ENCODE measurements around the gene ZNF746. TPM values are rescaled to one million over a fixed set of nuclear protein-coding genes. Genes with fewer than 3 reads are reported as not detected.

Gene ZNF746
- total RNA-seq, 2 experiments from 2014 or later, result 11.8 to 12.0 TPM

GRCh38 chr7:149430192-149430591 is 67.4 kb downstream of the ZNF746 start:
- H3K4me1 Mint-ChIP-seq (ENCODE audit: low read depth), result no peaks in the 10 kb centered on the region
- no peaks in the 10 kb centered on the region for H3K9me3 Mint-ChIP-seq
- peaks cover 35% of the 10 kb centered on the region for H3K36me3 Mint-ChIP-seq (ENCODE audit: low read depth)
- no peaks in the 10 kb centered on the region for H3K27me3 Mint-ChIP-seq (ENCODE audit: low read depth)
- intact Hi-C loops (cut with micrococcal nuclease), result no loop called here
- H3K27ac Mint-ChIP-seq, result no peak overlapping the region
- CTCF ChIA-PET, result interaction anchor here (0.8 kb wide), 1 partner anchor 196 kb away, joined by 3 read pairs; no protein-coding TSS in a partner anchor
- no peak for DNase-seq
- no peak overlapping the region for H3K4me3 Mint-ChIP-seq

- Mint-ChIP-seq H3K36me3 (ENCODE audit: low read depth) (peaks cover 20% of the 10 kb centered on the region), H3K4me3 (no peak overlapping the region), H3K9me3 (no peaks in the 10 kb centered on the region), H3K27me3 (ENCODE audit: low read depth) (peaks cover 2% of the 10 kb centered on the region), H3K27ac (no peak overlapping the region), H3K4me1 (ENCODE audit: low read depth) (peaks cover 4% of the 10 kb centered on the region)
- DNase-seq, result no peak
- intact Hi-C loops (cut with micrococcal nuclease), result loop anchor here (10.0 kb wide), 1 partner anchor 287 kb away; a partner anchor contains a TSS
- CTCF ChIA-PET, result interaction anchor here (0.5 kb wide), 1 partner anchor 93 kb away, joined by 6 read pairs; no protein-coding TSS in a partner anchor
These were observed 69.7 kb downstream of the ZNF746 start for GRCh38 chr7:149427893-149428292.

DNA sequence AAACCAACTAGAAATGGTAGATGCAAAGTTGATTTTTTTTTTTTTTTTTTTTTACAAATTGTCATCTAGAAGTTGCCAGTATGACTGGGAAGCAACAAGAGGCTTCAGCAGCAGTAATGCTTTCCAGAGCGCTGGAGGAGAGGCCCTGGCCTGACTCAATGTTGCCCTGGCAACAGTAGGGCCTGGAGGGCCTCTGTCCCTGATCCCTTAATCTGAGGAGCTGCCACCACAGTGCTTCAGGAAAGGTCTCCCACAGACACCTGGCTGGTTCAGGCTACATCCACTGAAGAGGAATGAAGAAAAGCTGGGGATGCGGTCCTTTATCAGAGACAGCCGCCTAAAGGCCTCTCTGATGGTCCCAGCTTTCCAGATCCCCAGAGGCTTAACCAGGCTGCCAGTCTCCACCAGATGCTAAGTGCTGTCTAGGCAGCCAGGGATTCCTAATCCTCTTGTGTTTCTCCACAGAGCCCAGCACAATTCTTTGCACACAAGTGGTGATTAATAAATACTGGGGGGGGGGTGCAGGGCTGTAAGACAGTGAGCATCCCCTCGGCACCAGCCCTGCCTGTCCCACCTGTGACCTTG is 70.4 kb downstream of the ZNF746 start:
- Mint-ChIP-seq H3K9me3 (no peaks in the 10 kb centered on the region), H3K4me3 (no peak overlapping the region), H3K36me3 (ENCODE audit: low read depth) (peaks cover 13% of the 10 kb centered on the region), H3K27ac (no peak overlapping the region), H3K4me1 (ENCODE audit: low read depth) (peaks cover 4% of the 10 kb centered on the region), H3K27me3 (ENCODE audit: low read depth) (peaks cover 2% of the 10 kb centered on the region)
- CTCF ChIA-PET, result interaction anchor here (0.5 to 0.6 kb wide), 2 partner anchors 24 to 92 kb away, joined by 3 to 6 read pairs; no protein-coding TSS in a partner anchor
- DNase-seq, result no peak
- intact Hi-C loops (cut with micrococcal nuclease), result loop anchor here (10.0 kb wide), 1 partner anchor 288 kb away; a partner anchor contains a TSS

DNA sequence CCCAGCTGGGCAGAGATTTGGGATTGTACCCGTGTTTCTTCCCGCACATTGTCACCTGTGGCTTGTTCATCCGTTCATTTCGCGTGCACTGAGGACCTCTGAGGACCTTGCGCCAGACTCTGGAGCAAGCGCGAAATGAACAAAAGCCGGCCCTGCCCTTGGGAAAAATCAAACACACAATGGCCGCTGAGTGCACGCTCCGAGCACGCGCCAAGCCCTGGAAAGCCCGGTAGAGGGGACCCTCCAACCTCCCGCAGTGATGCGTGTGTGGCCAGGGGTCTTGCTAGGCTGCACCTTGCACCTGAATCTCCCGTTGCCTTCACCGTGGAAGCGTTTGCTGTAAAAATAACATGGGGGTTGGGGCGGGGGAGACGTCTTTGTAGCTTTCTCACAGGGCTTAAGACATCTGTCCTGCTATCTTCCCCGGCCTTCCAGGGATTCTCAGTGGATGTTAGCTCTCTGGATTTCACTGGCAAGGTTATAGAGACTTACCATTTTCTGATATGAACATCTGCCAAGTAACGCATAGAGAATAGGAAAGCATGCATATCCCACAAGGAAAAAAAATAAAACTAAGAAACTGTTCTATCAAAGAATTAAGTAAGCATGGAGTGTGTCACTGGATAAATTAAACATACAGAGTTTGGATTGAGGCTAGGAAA is 74.0 kb downstream of the ZNF746 start:
- CTCF ChIA-PET, result interaction anchor here (0.8 to 2.6 kb wide), 12 partner anchors 11 to 289 kb away, joined by 3 to 13 read pairs (median 4); partner anchors contain the start of gene ZNF398
- no peaks in the 10 kb centered on the region for H3K36me3 Mint-ChIP-seq (ENCODE audit: low read depth)
- no peaks in the 10 kb centered on the region for H3K9me3 Mint-ChIP-seq
- H3K27ac Mint-ChIP-seq, result no peak overlapping the region
- H3K4me3 Mint-ChIP-seq, result peak overlapping the region; percentile 34
- no peak for DNase-seq
- H3K27me3 Mint-ChIP-seq (ENCODE audit: low read depth), result peaks cover 2% of the 10 kb centered on the region
- H3K4me1 Mint-ChIP-seq (ENCODE audit: low read depth), result peaks cover 7% of the 10 kb centered on the region
- intact Hi-C loops (cut with micrococcal nuclease), result loop anchor here (2.0 to 10.0 kb wide), 2 partner anchors 291 to 297 kb away; partner anchors contain the start of gene ZNF425

- H3K27ac Mint-ChIP-seq, result no peak overlapping the region
- intact Hi-C loops (cut with micrococcal nuclease), result loop anchor here (1.0 to 10.0 kb wide), 13 partner anchors 37 to 436 kb away; partner anchors contain the start of genes ZNF212, ZNF398, ZNF425 and ZNF746
- H3K4me3 Mint-ChIP-seq, result peak overlapping the region; percentile 46
- CTCF ChIA-PET, result interaction anchor here (0.6 to 2.6 kb wide), 21 partner anchors 8 to 415 kb away, joined by 3 to 13 read pairs (median 4); partner anchors contain the start of genes ZNF282, ZNF398 and ZNF777
- H3K9me3 Mint-ChIP-seq, result no peaks in the 10 kb centered on the region
- H3K27me3 Mint-ChIP-seq (ENCODE audit: low read depth), result peaks cover 2% of the 10 kb centered on the region
- peaks cover 7% of the 10 kb centered on the region for H3K4me1 Mint-ChIP-seq (ENCODE audit: low read depth)
- peak; percentile 20 for DNase-seq
- no peaks in the 10 kb centered on the region for H3K36me3 Mint-ChIP-seq (ENCODE audit: low read depth)
These were observed 74.7 kb downstream of the ZNF746 start for GRCh38 chr7:149422914-149423301.

Other genes starting within 250 kb of the ZNF746 start
- 1 to 10 TPM; 6.8 to 7.1 TPM for gene ZNF783, start 235.6 kb downstream of the ZNF746 start, total RNA-seq
- gene ZNF777, start 36.7 kb downstream of the ZNF746 start, total RNA-seq, result 1 to 10 TPM; 8.7 to 9.7 TPM